Kidney capillary endothelial cell (primary cell): ENCODE measurements around the gene RASGRF1.
"Not testable (repeated sequence)": the region's sequence is repeated elsewhere in the genome, so short reads cannot be mapped to it uniquely, and the experiment has no call there.

ENCODE experiments used
- DNase-seq: peaks from one replicate; pipeline ENCODE4 v3.0.0-alpha.2; 2018; ENCODE audit warnings: low spot score

Gene RASGRF1

DNA sequence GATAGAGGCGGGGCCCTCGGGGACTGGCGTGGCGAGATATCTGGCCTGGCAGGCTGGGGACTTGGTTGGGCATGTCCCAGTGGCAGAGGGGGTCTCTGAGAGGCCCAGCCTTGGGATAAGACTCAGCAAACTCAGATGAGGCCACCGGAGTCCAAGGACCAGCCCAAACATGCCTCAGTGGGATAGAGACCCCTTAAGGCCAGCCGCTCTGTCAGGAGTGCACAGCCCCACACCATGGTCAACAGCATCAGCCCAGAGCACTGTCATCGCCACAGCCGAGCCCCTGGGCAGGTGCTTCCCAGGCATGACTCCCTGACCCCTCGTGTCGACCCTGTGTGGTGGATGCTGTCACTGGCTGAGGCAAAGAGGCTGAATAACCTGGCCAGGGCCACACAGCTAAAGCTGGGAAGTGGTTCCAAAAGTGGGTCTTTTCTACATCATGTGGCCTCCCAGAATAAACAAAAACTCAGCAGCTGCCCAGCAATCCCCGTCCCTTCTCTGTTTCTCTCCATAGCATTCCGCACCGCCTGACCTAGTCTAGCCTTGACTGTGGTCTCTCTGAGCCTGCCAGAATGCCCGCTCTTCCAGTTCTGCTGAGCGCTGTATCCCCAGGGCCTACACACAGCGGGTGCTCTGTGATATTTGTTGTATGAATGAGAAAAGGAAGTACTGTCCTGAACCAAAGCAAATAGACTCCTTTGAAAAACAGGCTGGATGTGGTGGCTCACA, 160.9 kb downstream of the RASGRF1 start:
- DNase-seq, result no peak

DNA sequence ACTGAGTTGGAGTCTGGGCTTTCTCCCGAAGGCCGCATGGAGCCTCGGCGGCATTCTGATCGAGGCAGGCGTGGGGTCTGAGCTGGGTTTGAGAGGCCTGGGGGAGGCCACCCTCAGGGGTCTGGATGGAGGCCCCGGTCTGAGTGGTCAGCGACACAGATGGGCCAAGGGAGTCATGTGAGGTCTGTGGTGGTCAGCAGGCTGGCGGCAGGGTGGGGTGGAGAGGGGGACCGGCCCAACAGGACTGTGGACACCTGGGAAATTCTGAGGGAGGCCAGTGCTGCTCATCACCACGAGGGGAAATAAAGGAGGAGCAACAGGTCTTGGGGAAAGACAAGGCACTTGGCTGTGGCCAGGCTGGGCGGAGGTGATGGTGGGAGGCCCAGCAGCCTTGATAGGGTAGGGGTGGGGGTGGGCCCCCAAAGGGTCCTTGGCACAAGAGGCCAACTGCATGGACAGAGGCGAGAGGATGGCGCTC, 161.9 kb downstream of the RASGRF1 start:
- DNase-seq, result no peak

DNA sequence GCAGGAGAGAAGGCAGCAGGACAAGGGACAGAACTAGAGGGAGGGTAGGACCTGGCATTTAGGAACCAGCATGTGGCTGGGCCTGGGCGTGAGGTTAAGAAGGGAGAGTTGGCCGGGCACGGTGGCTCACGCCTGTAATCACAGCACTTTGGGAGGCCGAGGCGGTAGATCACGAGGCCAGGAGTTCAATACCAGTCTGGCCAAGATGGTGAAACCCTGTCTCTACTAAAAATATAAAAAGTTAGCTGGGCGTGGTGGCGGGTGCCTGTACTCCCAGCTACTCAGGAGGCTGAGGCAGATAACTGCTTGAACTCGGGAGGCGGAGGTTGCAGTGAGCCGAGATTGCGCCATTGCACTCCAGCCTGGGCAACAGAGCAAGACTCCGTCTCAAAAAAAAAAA, 162.4 kb downstream of the RASGRF1 start:
- not testable (repeated sequence) for DNase-seq

DNA sequence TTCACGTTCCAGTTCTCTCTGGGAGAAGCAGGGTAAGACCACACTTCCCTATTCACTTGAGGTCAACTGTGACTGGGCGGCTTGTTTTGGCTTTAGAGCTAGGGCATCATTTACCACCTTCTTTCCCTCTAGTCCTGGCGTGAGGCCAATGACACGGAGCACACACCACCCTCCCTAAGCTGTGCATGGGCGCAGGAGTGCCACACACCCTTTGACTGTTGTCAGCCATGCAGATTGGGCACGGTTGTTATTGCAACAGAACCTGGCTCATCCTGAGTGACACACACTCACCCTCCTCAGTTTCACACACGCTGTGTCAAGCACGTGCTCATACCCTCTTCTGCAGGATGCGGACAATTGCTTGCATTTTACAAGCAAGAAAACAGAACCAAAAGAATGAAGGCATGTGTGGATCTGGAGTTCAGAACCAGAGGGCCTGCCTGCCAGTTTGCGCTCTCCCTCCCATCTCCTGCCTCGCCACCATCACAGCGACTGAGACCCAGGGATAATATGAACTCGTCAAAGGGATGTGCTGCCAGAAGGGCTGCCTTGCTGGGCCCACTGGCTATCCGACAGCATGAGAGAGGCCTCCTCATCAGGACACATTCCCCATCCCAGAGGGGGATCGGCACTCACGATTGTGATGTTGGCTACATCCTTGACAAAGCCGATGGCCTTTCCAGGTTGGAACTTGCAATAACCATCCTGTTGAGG, 163.3 kb downstream of the RASGRF1 start:
- no peak for DNase-seq

DNA sequence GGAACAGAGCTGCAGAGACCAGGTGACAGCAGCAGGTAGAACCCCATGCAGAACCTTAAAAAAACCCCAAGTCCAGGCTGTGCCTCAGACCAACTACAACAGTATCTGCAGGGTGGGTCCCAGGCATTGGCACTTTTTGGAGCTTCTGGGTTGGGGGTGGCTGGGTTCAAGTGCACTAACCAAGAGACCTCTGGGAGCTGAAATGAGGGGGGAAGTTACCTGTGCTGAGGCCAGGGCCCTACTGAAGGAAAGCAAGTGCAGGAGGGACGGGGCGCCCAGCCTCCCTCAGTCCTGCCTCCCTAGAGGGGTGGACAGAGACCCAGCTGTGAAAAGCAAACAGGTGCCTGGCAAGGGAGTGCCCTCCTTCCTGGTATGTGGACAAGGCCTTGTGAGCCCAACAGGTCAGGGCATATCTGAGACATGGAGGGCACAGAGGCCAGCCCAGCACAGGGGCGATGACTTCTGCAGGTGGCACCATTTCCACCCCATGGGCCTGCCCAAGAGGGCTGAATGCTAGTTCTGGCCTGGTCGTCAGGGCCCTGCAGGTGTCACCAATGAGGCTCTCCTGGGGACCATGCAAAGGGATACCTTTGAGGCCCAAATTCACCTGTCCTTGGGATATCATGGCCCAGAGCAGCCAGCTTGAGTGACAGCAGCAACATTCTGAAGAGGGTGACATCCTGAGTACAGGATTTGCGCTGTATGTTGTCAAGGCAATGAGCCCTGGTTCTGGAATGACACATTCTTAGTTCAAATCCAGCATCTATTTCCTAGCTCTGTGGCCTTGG, 164.4 kb downstream of the RASGRF1 start:
- DNase-seq, result no peak

DNA sequence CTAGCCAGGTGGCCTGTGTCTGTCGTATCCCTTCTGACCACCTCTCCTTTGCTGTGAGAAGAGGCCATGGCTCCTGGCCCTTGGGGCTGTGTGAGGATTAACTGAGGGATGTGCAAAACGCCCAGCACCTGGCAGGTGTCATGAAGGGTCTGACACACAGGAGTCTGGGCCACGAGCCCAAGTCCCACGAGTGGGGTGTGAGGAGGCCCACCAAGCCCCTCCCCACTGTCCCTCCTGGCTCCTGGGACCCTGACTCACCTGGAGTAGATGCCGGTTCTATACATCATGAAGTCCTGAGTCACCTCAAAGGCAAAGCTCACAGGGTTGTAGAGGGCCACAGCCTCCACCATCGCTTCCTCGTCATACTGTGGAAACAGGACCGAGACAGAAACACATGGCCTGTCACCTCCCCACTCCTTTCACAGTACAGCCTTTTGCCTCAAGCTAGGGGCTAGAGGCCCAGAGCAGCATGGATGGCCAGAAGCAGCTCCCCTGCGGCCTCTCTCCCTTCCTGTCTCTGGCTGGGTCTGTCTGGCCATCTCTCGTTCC, 165.4 kb downstream of the RASGRF1 start:
- no peak for DNase-seq

DNA sequence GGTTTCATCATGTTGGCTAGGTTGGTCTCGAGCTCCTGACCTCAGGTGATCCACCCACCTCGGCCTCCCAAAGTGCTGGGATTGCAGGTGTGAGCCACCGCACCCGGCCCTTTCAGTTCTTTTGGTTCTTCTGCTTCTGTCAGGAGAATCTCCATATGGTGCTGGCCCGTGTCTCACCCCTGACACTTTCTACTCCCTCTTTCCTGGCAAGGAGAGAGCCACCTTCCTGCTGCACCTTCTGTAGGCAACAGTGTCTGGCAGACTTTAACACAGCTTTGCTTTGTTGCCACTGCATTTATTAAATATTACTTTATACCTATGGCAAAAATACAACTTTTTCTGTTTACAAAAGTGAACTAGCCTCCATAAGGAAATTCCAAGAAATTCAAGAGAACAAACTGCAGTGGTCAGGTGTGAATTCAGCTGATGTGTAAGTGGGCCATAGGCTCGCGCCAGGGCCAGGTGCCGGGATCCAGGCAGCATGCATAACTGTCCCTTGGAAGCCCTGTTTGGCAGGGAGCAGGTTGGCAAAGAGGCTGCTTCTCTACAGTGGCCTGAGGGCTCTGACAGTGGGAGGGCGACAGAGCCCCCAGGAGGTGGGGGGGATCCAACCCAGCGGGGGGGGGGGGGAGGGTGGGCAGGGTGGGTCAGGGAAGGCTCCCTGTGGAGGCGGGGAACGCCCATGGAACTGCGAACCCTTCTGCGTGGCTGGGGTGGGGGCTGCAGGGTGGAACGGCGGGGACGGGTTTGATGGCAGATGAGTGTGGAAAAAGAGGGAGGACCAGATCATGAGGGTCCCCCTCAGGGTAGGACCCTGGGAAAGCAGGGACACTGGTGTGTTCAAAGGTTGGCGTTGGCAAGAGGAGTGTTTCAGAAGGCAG, 166.9 kb downstream of the RASGRF1 start:
- DNase-seq, result no peak

DNA sequence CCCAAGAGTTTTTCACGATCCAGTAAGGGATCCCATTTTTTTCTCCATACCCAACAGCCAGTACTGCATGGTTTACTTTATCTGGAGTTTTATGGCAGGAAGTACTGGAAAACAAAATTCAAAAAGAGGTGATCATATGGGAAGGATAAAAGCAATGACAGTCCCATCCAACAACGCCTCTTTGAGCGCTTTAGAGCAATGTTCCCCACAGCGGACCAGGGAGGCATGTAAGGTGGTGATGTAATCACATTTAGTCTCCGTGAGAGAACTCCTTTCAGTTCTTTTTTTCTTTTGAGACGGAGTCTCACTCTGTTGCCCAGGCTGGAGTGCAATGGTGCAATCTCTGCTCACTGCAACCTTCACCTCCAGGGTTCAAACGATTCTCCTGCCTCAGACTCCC, 167.6 kb downstream of the RASGRF1 start:
- no peak for DNase-seq

DNA sequence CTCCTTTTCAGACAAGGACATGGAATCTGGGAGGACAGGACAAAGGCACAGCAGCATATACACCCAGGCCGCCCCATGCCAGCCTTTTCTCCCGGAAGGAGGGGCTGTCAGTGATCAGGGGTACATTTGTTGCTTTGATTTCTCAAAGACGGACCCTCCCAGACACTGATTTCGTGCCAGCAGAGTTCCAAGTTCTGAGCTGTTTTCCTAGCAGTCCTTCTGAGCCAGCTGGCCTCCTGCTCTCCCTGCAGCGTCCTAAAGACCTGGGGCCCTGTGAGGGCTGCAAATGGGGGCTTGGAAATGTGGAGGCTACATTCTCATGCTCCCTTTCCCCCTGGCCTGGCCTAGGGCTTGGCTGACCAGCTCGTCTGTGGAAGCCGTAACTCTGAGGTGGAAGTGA, 168.1 kb downstream of the RASGRF1 start:
- no peak for DNase-seq

DNA sequence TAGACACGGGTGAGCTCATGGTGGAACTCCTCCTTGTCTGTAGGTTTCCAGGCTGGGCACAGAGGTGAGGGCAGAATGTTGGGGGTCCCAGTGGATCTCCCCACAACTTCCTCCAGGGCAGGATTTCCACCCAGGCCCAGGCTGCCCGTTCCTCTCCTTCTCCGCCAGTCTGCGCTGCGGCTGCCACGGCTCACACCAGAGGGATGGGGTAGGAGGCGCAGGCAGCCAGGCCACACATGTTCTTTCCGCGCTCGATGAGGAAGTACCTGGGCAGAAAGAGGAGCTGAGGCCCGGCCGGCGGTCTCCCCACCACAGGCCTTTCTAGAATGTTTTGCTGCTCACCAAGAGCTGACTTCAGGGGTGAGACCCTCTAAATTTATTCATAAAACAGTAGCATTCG, 168.6 kb downstream of the RASGRF1 start:
- no peak for DNase-seq

DNA sequence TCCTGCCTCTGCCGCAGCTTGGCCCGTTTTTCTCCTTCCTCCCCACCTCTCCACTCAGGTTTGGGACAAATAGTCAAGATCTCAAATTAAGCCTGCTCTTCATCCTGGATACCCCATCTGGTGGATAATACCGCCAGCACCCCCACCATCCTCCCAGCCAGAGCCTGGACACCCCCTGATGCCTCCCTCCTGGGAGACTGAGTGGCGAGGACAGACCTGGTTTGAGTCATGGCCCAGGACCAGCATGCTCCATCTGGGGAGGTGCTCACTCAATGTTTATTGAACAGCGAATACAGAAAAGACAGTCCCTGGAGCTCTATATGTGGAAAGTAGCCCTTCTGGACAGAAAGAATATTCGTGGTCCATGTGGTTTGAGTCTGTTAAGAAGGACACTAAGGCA, 169.1 kb downstream of the RASGRF1 start:
- DNase-seq, result no peak

DNA sequence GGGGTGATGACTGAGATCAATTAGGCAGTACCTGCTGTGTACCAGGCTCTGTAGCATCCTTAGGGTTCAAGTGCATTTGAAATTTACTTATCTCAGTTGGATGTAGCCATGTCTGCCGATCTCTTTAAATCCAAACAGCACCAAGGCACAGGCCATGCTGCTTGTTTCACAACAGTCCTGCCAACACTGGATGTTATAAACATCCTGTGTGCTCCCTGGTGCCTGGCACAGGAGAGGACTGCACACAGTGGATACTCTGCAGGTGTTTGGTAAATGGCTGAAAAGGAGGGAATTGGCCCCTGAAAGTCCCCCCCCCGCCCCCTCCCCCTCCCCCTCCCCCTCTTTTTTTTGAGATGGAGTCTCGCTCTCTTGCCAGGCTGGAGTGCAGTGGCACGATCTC, 172.7 kb downstream of the RASGRF1 start:
- no peak for DNase-seq

DNA sequence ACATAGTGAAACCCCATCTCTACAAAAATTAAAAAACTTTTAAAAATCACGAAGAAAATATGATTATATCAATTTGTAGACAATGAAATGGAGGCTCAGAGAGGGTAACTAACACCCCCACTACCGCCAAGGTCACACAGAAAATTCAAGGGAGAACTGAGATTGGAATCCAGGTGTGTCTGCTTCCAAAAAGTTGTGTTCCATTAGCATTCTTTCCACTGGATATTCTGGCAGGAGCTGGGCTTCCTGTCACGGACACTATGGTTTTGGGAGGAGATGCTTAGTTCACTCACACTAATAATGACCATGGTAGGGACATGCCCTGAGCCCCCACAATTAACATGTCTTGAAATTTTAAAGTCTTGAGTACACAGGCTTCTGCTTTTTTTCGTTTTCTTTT, 174.5 kb downstream of the RASGRF1 start:
- no peak for DNase-seq

DNA sequence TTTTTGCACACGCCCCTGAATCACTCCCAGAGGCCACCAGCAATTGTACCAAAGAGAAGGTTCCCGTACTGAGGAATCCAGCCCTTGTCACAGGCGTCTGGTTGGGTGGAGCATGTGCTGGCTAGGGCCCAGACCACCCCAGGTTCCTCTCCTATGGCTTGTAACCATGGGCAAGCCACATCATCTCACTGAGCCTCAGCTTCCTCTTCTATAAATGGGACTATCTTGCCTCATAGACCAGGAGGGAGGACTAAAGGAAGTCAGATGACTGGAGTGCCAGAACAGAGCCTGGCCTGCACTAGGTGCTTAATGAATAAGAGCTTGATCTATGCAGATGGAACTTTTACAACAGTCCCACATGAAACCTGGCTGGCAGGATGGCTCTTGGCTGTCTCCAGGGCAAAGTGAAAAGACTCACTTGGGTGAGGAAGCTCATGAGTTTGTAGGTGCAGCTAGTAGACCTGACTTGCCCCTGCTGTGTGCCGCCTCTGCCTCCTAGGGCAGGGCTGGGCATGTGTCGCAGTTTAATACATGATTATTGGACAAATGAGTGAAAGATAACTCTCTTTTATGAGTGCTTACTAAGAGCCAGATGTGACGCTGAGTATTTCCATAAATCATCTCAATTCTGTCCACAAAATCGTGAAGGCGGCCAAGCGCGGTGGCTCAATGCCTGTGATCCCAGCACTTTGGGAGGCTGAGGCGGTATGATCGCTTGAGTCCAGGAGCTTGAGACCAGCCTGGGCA, 175.1 kb downstream of the RASGRF1 start:
- DNase-seq, result no peak

DNA sequence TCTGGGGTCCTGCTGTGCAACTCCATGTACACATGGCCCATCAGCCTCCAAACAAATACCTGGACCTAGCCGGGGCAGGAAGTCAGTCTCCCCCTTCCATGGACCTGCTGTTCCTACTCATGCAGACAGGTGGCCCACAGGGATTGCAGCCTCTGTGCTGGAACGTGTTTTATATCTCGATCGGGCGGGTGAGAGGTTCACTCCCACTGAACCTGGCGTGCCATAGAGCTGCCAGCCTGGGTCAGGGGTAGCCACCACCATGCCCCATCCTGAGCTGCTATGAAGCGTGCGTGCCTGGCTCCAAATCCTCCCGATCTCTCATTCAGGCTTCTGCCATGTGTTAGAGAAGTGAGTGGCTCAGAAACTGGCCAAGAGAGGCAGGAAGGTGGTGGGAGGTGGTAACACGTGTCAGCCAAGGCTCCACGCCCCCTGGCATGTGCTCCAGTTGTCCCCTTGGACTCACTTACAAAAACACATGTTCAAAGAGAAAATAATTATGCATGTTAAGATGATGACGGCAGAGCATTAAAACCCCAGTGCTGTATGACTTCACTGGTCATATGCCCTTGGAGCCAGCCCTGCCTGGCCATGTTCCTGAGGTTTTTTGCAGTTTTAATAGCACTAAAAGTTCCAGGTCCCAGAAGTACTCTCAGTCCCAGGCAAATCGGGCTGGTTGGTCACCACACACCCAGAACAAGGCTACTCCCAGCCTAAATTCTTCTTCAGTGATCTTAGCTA, 176.4 kb downstream of the RASGRF1 start:
- no peak for DNase-seq

DNA sequence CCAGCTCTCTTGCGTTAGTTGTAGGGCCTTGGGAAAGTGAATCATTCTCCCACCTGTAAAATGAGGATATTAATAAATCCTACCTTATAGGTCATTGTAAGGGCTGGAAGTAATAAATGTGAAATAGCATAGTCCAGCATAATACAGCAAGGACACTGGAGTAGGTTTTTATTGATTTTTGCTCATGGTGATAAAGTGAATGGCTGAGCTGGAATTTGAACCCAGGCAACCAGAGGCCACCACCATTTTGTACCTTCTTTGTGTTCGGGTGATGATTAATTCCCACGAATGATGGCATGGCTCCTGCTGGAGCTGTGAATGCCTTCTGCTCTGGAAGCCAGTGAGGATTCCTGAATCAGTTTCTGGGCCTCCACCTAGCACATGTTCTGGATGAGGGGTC, 177.6 kb downstream of the RASGRF1 start:
- DNase-seq, result no peak

DNA sequence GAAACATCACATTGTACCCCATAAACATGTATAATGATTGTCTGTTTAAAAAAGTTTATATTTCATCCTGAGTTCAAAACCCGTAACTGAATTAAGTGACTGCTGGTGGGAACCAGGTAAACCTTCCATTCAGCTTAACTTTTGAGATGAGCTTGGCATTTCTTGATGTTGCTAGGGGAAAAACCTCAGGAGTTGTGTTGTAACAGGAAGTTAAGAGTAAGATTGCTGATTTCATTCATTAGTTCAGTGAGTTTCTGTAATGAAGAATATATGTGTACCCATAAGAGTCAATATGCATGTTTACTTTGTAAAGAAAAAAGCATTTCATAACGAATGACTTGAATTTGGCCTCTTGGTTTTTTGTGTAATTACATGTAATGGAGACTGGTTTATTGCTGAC, 178.3 kb downstream of the RASGRF1 start:
- DNase-seq, result no peak

DNA sequence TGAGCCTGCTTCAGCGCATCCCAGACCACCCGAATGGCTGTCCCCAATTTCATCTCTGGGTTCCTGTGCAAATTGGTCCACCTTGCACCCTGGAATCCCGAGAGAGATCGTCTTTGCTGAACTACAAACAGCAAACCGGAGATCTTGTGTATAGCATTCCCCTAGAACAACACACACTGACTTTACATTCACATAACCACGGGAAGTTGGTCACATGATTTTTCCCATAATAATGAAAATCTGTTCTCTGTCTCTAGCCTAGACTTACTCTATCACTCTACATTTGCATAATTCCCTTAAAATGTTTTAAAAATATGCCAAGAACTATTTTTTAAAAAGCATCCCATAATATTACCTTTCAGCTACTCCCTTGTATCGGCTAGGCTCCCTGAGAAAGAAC, 180.3 kb downstream of the RASGRF1 start:
- DNase-seq, result no peak
